ENCODE results near the gene MCIDAS.

DNA sequence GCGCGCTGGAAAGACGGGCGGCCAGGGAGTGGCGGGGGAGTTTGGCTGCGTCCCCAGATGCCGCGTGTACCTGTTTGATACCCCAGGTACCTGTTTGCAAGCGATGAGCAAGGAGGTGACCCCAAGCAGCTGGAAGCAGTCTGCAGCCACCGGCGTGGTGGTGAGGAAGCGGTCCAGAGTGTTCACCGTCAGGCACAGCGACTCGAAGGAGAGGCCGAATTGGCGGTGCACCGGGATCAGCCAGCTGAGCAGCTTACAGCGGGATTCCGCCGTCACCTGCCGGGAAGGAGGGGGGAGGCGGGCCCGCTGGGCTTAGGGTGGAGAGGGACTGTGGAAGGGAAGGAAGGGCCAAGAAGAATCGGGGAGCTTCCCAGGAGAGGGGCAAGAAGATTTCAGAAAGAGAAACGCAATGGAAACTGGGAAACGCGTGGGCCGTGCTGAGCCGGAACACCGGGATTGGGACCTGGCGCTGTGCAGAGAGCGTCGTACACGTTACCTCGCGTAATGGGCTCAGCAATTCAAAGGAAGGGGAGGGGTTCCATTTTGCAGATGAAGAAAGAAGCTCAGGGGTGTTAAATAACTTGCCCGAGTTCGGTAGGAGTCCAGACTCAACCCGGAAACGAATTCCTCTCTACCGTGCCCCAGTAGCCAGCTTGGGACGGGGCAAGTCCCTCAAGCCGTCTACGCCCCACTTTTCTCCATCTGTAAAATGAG is 5.3 kb upstream of the MCIDAS start:
- no peak for TF ChIP-seq POLR2A (IDR thresholded peaks at IDR 0.05)
- TF ChIP-seq, protein P1, sequence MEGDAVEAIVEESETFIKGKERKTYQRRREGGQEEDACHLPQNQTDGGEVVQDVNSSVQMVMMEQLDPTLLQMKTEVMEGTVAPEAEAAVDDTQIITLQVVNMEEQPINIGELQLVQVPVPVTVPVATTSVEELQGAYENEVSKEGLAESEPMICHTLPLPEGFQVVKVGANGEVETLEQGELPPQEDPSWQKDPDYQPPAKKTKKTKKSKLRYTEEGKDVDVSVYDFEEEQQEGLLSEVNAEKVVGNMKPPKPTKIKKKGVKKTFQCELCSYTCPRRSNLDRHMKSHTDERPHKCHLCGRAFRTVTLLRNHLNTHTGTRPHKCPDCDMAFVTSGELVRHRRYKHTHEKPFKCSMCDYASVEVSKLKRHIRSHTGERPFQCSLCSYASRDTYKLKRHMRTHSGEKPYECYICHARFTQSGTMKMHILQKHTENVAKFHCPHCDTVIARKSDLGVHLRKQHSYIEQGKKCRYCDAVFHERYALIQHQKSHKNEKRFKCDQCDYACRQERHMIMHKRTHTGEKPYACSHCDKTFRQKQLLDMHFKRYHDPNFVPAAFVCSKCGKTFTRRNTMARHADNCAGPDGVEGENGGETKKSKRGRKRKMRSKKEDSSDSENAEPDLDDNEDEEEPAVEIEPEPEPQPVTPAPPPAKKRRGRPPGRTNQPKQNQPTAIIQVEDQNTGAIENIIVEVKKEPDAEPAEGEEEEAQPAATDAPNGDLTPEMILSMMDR (IDR thresholded peaks at IDR 0.05 in 4 of 5, conservative IDR thresholded peaks at IDR 0.05 in 1 of 5) = no peak
